ENCODE results near the gene LTA.

- no peak for TF ChIP-seq PATZ1 (CRISPR knock-in tag; IDR thresholded peaks at IDR 0.05; ENCODE audit: borderline replicate concordance)
- TF ChIP-seq POU6F1 (CRISPR knock-in tag; IDR thresholded peaks at IDR 0.05; ENCODE audit: borderline replicate concordance, low read depth) = no peak
Measured at GRCh38 chr6:31574106-31575061, 2.3 kb downstream of the LTA start.

Measured in SK-N-SH treated with all-trans-retinoic acid at 6 μM for 48 hours (cell line).